Esophagus muscularis mucosa (tissue), 4 donors: ENCODE data around the gene IP6K3. TPM values are rescaled to one million over a fixed set of nuclear protein-coding genes. Genes with fewer than 3 reads are reported as not detected.

Source experiments
- DNase-seq: peaks from one replicate; pipeline ENCODE4 v3.0.0-alpha.2; 2017; ENCODE audit errors: extremely low spot score
- H3K27ac ChIP-seq, 4 donors: fragments of 200-600 bp; sonication (generic); replicated peaks in 1 of 4; 1 replicate in 3 of 4; 2 replicates in 1 of 4; pipeline ENCODE4 v1.5.1; 2016 to 2019; ENCODE audit warnings: mild to moderate bottlenecking in 1 of 4
- H3K27me3 ChIP-seq, 4 donors: fragments of 200-600 bp; sonication (generic); one replicate each; pipeline versions ENCODE4 v1.5.1 to v1.6.0; 2016 to 2019
- H3K36me3 ChIP-seq, 4 donors: fragments of 200-600 bp; sonication (generic); one replicate each; pipeline ENCODE4 v1.5.1; 2016 to 2019
- H3K4me1 ChIP-seq, 4 donors: fragments of 200-600 bp; sonication (generic); one replicate each; pipeline ENCODE4 v1.5.1; 2016 to 2019
- H3K4me3 ChIP-seq, 4 donors: fragments of 200-600 bp; sonication (generic); 1 replicate in 2 of 4; 2 replicates in 2 of 4; pipeline ENCODE4 v1.5.1; 2016 to 2019; ENCODE audit warnings: mild to moderate bottlenecking in 4 of 4, moderate library complexity in 1 of 4
- H3K9me3 ChIP-seq, 4 donors: fragments of 200-600 bp; sonication (generic); 1 replicate in 3 of 4; 2 replicates in 1 of 4; pipeline ENCODE4 v1.5.1; 2016 to 2019
- CTCF ChIP-seq, 3 experiments: fragments of 200-600 bp in 2 of 3; fragments of 450-650 bp in 1 of 3; sonication (generic) in 2 of 3; IDR thresholded peaks; one replicate each; pipeline ENCODE4 v1.5.1; 2017 to 2019; ENCODE audit warnings: antibody characterized with exemption in 3 of 3, mild to moderate bottlenecking in 2 of 3, moderate library complexity in 1 of 3
- EP300 ChIP-seq: sonication (generic); formaldehyde crosslinking; IDR thresholded peaks from one replicate; pipeline ENCODE4 v1.6.1; 2017; ENCODE audit warnings: antibody characterized with exemption
- POLR2A ChIP-seq: fragments of 450-650 bp; IDR thresholded peaks from one replicate; pipeline ENCODE4 v1.6.1; 2017; ENCODE audit warnings: antibody characterized with exemption, moderate library complexity, mild to moderate bottlenecking, low read depth
- POLR2AphosphoS5 ChIP-seq, 2 donors: sonication (generic); formaldehyde crosslinking; IDR thresholded peaks; one replicate each; pipeline ENCODE4 v1.6.1; 2017; ENCODE audit warnings: antibody characterized with exemption in 2 of 2
- WGBS: methylation state at CpG from one replicate; pipeline ENCODE4 v1.1.5; 2018; 5-methylcytosine and 5-hydroxymethylcytosine counted together
- intact Hi-C: fragments of 100-400 bp; cut with DNase I; formaldehyde crosslinking; loops from one replicate; pipeline ENCODE4 v1.15.1; 2023
- total RNA-seq, 4 donors: library from RNA; depleted of rRNA; stranded (reverse); fragments of >200 nt; gene quantifications; one replicate each; pipeline versions ENCODE4 v1.1.0 to v1.2.1, GENCODE V29; 2016

The IP6K3 gene
- total RNA-seq, 4 donors from 2014 or later: 1.2 to 2.8 (median 1.7) TPM

DNA sequence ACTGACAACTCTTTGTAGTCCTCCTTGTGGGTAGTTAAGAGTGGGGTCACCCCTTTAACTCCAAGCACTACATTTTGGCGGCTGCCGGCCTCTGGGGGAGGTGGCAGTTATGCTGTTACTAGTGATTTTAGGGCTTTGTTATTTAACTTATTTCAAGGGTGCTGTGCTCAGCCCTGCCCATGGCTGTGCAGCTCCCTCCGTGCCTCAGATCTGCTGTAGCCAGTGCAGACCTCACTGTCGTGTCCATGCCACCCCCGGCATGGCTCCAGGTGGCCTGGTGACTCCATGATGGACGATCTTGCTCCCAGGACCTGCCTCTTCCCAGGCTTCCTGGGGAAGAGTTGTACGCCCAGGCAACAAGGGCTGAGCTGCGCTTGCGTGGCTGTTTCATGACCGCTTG is 50.6 kb downstream of the IP6K3 start:
- TF ChIP-seq POLR2AphosphoS5 (IDR thresholded peaks at IDR 0.05) (no peak), POLR2A (no peak), EP300 (no peak), CTCF (IDR thresholded peaks at IDR 0.05) (no peak)
- WGBS: 91% methylated on average over 9 of the region's 10 CpGs
- no peak overlapping the region for H3K4me3 ChIP-seq
- H3K27ac ChIP-seq: peak overlapping the region; percentile 45 to 60 (median 48)
- no peak for DNase-seq
- no peaks in the 10 kb centered on the region for H3K9me3 ChIP-seq
- intact Hi-C loops: no loop called here
- H3K4me1 ChIP-seq: peaks cover 64 to 79% (median 72%) of the 10 kb centered on the region in 4 donors
- peaks cover 13 to 82% (median 59%) of the 10 kb centered on the region in 4 donors for H3K36me3 ChIP-seq
- no peaks in the 10 kb centered on the region for H3K27me3 ChIP-seq

DNA sequence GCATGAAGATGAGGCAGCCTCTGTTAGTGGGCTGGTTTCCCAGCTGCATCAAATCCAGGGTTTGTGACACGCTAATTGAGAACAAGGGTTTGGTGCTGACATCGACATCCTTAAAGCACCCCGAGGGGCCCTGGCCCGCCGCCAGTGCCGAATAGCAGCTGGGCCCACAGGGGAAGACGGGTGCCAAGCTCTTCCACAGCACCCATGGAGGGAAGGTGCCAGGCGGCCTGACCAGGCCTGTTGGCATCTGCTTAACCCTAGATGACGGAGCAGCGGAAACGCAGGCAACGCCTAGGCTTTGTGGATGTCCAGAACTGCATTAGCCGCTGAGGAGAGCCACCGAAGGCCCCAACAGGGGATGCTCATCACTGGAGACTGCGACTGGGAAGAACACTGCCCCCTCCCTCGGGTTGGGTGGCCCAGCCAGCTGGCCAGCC is 51.2 kb downstream of the IP6K3 start:
- peaks cover 64 to 79% (median 71%) of the 10 kb centered on the region in 4 donors for H3K4me1 ChIP-seq
- H3K9me3 ChIP-seq: no peaks in the 10 kb centered on the region
- no peak for DNase-seq
- TF ChIP-seq CTCF (IDR thresholded peaks at IDR 0.05): no peak
- TF ChIP-seq POLR2A: no peak
- TF ChIP-seq EP300: no peak
- TF ChIP-seq POLR2AphosphoS5 (IDR thresholded peaks at IDR 0.05): no peak
- H3K36me3 ChIP-seq: peaks cover 13 to 87% (median 65%) of the 10 kb centered on the region in 4 donors
- H3K27me3 ChIP-seq: no peaks in the 10 kb centered on the region
- 74% methylated on average over 10 of the region's 16 CpGs for WGBS
- H3K4me3 ChIP-seq: no peak overlapping the region
- intact Hi-C loops: no loop called here
- H3K27ac ChIP-seq: peak overlapping the region in 3 of 4 donors; percentile 41 to 60 (median 45)

- intact Hi-C loops: no loop called here
- H3K27me3 ChIP-seq: no peaks in the 10 kb centered on the region
- peaks cover 13 to 87% (median 70%) of the 10 kb centered on the region in 4 donors for H3K36me3 ChIP-seq
- WGBS: 100% methylated on average over 2 of the region's 5 CpGs
- no peak for DNase-seq
- H3K4me3 ChIP-seq: no peak overlapping the region
- peaks cover 64 to 79% (median 69%) of the 10 kb centered on the region in 4 donors for H3K4me1 ChIP-seq
- no peak for TF ChIP-seq CTCF (IDR thresholded peaks at IDR 0.05)
- TF ChIP-seq EP300: no peak
- TF ChIP-seq POLR2A: no peak
- no peak for TF ChIP-seq POLR2AphosphoS5 (IDR thresholded peaks at IDR 0.05)
- H3K9me3 ChIP-seq: no peaks in the 10 kb centered on the region
- peak overlapping the region in 3 of 4 donors; percentile 38 to 60 (median 41) for H3K27ac ChIP-seq
Measured at GRCh38 chr6:33694977-33695376, 51.7 kb downstream of the IP6K3 start.

DNA sequence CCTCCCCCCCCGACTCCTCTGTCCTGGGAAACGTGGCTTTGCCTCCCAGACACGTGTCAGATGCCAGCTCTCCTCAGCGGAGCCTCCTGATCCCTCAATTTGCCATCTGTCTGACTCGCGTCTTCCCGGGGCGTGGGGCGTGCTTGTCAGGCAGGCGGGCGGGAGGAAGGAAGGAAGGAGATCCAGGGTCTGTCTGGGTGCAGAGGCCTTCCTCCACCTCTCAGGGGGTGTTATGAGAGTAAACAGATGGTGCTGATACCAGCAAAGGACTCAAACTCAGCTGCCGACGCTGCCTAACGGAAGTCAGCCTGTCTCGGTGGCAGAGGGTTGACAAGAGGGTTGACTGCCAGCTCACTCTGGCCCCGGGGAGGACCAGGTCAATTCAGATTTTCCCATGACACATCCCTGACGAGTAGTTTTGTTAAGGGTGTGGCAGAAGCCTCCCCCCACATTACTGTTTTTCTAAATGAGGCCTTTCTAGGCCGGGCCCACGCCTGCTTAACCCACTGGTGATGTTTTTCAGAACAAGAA is 52.2 kb downstream of the IP6K3 start:
- no peak for TF ChIP-seq POLR2AphosphoS5 (IDR thresholded peaks at IDR 0.05)
- no peaks in the 10 kb centered on the region for H3K27me3 ChIP-seq
- no peaks in the 10 kb centered on the region for H3K9me3 ChIP-seq
- intact Hi-C loops: no loop called here
- H3K4me3 ChIP-seq: no peak overlapping the region
- peak overlapping the region in 3 of 4 donors; percentile 38 to 60 (median 41) for H3K27ac ChIP-seq
- WGBS: 64% methylated on average over 19 of the region's 19 CpGs
- peaks cover 13 to 87% (median 73%) of the 10 kb centered on the region in 4 donors for H3K36me3 ChIP-seq
- DNase-seq: no peak
- H3K4me1 ChIP-seq: peaks cover 64 to 76% (median 67%) of the 10 kb centered on the region in 4 donors

DNA sequence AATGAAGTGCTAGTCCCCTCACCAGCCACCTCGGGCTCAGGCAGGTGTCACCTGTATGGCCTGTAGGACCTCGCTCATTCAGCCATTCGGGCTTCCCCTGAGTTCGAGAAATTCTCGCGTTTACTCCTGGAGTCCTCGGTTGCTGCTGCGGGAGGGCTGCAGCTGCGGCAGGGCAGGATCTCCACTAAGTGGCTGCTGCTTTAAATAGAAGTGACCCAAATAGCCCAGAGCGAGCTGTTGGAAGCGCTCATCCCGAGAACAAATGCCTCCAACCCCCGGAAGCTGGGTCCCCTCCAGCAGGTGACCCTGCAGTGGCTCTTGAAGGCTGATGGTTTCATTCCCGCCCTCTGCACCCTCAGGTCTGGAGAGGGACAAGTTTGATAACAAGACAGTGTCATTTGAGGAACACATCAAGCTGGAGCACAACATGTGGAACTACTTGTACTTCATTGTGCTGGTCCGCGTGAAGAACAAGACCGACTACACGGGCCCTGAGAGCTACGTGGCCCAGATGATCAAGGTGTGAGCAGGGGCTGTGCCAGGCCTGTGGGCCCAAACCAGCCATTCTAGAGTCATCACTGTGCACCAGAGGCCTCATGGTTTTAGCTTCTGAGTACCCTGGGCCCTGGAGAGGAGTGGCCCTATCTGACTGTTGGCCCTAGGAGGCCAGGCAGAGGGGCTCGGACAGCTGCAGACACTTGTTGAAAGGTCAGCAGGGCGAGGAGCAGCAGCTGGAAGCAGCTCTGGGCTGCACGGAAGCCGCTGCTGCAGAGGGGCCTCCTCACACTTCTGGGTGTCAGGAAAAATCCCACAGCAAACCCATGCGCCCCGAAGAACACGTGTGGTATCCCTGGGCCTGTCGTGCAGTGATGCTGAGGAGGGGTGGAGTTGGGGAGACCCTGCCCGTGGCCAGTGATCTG is 53.3 kb downstream of the IP6K3 start:
- H3K4me3 ChIP-seq: no peak overlapping the region
- H3K4me1 ChIP-seq: peaks cover 60 to 69% (median 65%) of the 10 kb centered on the region in 4 donors
- no peak for DNase-seq
- intact Hi-C loops: no loop called here
- 78% methylated on average over 26 of the region's 28 CpGs for WGBS
- H3K9me3 ChIP-seq: no peaks in the 10 kb centered on the region
- no peak for TF ChIP-seq POLR2A
- TF ChIP-seq CTCF (IDR thresholded peaks at IDR 0.05): no peak
- no peak for TF ChIP-seq EP300
- TF ChIP-seq POLR2AphosphoS5 (IDR thresholded peaks at IDR 0.05): no peak
- H3K27me3 ChIP-seq: no peaks in the 10 kb centered on the region
- peak overlapping the region in 1 of 4 donors; percentile 60 for H3K27ac ChIP-seq
- peaks cover 13 to 88% (median 78%) of the 10 kb centered on the region in 4 donors for H3K36me3 ChIP-seq
